Hepatocyte (in vitro differentiated cells): ENCODE measurements around the gene GALNTL6.

Experiments used
- EZH2 ChIP-seq: fragments of 200-600 bp; sonication (generic); IDR thresholded peaks from 2 replicates; pipeline ENCODE4 v1.6.1; 2016; ENCODE audit warnings: antibody characterized with exemption, mild to moderate bottlenecking, borderline replicate concordance
- EZH2phosphoT487 ChIP-seq: fragments of 200-600 bp; sonication (generic); IDR thresholded peaks from one replicate; pipeline ENCODE4 v1.6.1; 2018; ENCODE audit warnings: antibody characterized with exemption, mild to moderate bottlenecking, low read depth, moderate library complexity; ENCODE audit not compliant: unreplicated experiment, severe bottlenecking
- TF ChIP-seq, protein P1 (sequence below): fragments of 200-600 bp; sonication (generic); IDR thresholded peaks from 2 replicates; pipeline ENCODE4 v1.5.1; 2016; ENCODE audit warnings: antibody characterized with exemption, mild to moderate bottlenecking; ENCODE audit not compliant: poor library complexity

GRCh38 chr4:173074501-173074946 lies 1261.3 kb downstream of the GALNTL6 start:
- TF ChIP-seq, protein P1, sequence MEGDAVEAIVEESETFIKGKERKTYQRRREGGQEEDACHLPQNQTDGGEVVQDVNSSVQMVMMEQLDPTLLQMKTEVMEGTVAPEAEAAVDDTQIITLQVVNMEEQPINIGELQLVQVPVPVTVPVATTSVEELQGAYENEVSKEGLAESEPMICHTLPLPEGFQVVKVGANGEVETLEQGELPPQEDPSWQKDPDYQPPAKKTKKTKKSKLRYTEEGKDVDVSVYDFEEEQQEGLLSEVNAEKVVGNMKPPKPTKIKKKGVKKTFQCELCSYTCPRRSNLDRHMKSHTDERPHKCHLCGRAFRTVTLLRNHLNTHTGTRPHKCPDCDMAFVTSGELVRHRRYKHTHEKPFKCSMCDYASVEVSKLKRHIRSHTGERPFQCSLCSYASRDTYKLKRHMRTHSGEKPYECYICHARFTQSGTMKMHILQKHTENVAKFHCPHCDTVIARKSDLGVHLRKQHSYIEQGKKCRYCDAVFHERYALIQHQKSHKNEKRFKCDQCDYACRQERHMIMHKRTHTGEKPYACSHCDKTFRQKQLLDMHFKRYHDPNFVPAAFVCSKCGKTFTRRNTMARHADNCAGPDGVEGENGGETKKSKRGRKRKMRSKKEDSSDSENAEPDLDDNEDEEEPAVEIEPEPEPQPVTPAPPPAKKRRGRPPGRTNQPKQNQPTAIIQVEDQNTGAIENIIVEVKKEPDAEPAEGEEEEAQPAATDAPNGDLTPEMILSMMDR: no peak
- TF ChIP-seq EZH2phosphoT487: no peak
- TF ChIP-seq EZH2: no peak
